HG03354 (cell line): ENCODE measurements around the gene CMTM8.
"Not testable (repeated sequence)": the region's sequence is repeated elsewhere in the genome, so short reads cannot be mapped to it uniquely, and the experiment has no call there.

Source experiments
- ATAC-seq: cut with Tn5 transposase; IDR thresholded peaks from one replicate; pipeline ENCODE4 v1.9.1; 2021; ENCODE audit warnings: mild to moderate bottlenecking; ENCODE audit not compliant: unreplicated experiment, poor library complexity, severe bottlenecking

CMTM8 gene

GRCh38 chr3:32226875-32227500 is 11.5 kb upstream of the CMTM8 start:
- no peak for ATAC-seq

GRCh38 chr3:32228743-32229142 is 9.7 kb upstream of the CMTM8 start:
- not testable (repeated sequence) for ATAC-seq

- ATAC-seq = no peak
These were observed 8.9 kb upstream of the CMTM8 start for GRCh38 chr3:32229565-32229964.

DNA sequence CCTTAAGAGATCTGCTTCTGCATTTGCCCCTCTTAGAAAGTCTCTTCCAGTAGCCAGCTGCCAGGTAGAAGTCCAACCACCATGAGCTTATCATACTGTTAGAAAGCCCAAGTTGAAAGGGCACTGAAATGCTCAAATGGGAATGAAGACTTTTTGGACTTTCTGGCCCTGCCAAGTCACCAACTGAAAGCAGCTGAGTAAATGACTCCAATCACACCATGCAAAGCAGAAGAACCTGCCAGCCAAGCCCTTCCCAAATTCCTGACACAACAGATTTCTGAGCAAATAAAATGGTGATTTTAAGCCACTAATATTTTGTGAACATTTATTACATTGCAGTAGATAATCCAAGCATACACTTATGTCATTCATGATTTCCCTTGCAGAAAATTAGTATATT is 2.1 kb upstream of the CMTM8 start:
- no peak for ATAC-seq

- ATAC-seq = peak; percentile 4
These were observed 619 bp upstream of the CMTM8 start for GRCh38 chr3:32237670-32238452.

- ATAC-seq = no peak
These were observed 1.1 kb downstream of the CMTM8 start for GRCh38 chr3:32239307-32240158.

GRCh38 chr3:32240159-32240545 is 1.7 kb downstream of the CMTM8 start:
- peak; percentile 63 for ATAC-seq

DNA sequence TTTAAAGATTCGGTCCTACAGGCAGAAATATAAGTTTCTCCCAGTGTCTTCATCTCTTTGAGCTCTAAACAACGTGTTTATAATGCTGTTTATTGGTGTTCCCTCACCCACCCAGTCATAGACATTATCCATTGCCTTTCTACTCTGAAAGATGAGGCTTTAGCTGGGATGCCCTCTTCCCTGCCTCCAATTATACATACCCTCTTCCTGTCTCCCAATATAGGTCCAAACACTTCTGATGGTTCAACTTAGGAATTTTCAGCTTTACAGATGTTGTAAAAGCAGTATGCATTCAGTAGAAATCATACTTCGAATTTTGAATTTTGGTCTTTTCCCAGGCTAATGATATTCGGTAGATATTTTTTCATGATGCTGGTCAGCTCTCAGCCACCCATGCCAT is 2.6 kb downstream of the CMTM8 start:
- ATAC-seq = no peak

GRCh38 chr3:32243519-32243918 is 5.0 kb downstream of the CMTM8 start:
- no peak for ATAC-seq

- ATAC-seq = no peak
These were observed 6.7 kb downstream of the CMTM8 start for GRCh38 chr3:32245200-32245599.

DNA sequence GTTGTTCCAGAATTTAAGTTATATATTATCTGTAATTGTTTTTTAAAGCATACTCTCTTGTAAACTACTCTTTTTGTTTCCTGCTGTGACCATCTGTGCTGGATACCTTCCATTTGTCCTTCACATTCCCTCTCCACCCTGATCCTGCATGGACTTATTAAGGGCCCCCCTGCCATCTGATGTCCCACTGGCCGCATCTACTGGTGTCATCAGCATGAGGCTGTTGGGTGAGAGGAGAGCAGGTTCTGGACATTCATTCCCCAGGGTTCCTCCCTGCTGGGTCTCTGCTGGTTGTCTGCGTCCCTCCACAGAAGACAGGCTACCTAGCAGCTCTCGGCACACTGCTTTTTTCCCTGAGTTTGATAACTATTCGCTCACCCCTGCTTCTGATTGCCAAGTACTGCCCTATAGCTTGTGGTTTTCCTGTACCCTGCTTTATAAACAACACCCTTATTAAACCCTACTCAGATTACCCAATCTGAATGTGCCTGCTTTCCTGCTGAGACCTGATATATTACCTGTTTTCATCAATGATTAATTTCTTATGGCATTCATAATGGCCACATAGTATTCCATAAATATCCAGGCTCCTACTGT is 7.7 kb downstream of the CMTM8 start:
- no peak for ATAC-seq

GRCh38 chr3:32249184-32249782 is 10.8 kb downstream of the CMTM8 start:
- ATAC-seq = no peak

GRCh38 chr3:32254268-32254667 is 15.8 kb downstream of the CMTM8 start:
- ATAC-seq = no peak

DNA sequence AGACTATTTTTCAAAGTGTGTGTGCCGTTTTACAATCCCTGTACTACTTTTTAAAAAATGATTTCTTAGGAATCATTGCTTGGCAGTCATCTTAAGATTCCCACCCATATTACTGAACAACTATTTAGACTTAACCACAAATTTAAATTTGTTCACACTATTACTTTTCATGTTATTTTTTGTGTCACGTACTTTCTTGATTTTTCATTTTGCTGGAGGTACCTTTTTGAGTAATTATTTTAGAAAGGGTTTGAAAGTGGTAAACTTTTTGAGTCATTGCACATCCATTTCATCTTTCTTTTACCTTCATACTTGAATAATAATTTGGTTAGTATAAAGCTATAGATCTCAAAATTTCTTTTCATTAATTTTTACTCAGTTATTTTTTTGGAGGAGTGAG is 16.9 kb downstream of the CMTM8 start:
- no peak for ATAC-seq

DNA sequence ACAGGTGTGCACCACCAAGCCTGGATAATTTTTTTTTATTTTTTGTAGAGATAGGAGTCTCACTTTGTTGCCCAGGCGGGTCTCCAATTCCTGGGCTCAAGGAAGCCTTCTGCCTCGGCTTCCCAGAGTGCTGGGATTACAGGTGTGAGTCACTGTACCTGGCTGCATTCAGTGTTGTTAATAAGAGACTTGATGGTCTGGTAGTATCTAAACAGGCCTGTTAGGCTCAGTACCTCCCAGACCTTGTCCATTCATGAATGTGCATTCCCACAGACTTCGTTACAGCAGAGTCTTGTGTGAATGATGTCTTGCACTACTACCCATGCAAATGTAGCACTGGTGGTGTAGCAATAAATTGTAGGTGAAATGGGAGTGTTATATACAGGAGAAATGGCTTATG is 17.7 kb downstream of the CMTM8 start:
- ATAC-seq = no peak

DNA sequence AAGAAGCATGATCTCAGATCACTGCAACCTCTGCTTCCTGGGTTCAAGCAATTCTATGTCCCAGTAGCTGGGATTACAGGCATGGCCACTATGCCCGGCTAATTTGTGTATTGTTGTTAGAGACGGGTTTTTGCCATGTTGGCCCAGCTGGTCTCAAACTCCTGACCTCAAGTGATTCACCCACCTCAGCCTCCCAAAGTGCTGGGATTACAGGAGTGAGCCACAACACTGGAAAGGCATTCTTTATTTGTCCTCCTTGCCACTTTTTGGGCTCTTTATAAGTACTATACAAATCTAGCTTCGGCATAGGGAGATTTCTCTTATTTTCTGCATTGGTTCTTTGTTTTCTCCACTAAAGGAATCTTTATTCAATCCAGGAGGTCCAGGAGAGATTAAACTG is 18.6 kb downstream of the CMTM8 start:
- ATAC-seq = no peak

GRCh38 chr3:32257641-32258438 is 19.4 kb downstream of the CMTM8 start:
- no peak for ATAC-seq

GRCh38 chr3:32258869-32259268 is 20.4 kb downstream of the CMTM8 start:
- no peak for ATAC-seq

GRCh38 chr3:32261545-32261944 is 23.1 kb downstream of the CMTM8 start:
- no peak for ATAC-seq
